Karpas-422 (cell line): ENCODE measurements around the gene NDUFA7. TPM values are rescaled to one million over a fixed set of nuclear protein-coding genes. Genes with fewer than 3 reads are reported as not detected.

Source experiments
- DNase-seq: peaks from one replicate; pipeline ENCODE4 v3.0.0-alpha.2; 2015
- H2AFZ ChIP-seq: fragments of 200-600 bp; sonication (generic); 2 replicates; pipeline ENCODE4 v1.6.1; 2014; ENCODE audit warnings: antibody characterized with exemption, low read length, mixed read lengths
- H3K27ac ChIP-seq: fragments of 200-600 bp; sonication (generic); 2 replicates; pipeline ENCODE4 v1.5.1; 2014; ENCODE audit warnings: mild to moderate bottlenecking, low read length, moderate library complexity
- H3K27me3 ChIP-seq: fragments of 200-600 bp; sonication (generic); 2 replicates; pipeline ENCODE4 v1.6.1; 2014; ENCODE audit warnings: low read length, mixed read lengths
- H3K36me3 ChIP-seq: fragments of 200-600 bp; sonication (generic); 2 replicates; pipeline ENCODE4 v1.6.1; 2014; ENCODE audit warnings: low read length, mixed read lengths; ENCODE audit not compliant: insufficient read depth
- H3K4me1 ChIP-seq: fragments of 200-600 bp; sonication (generic); 2 replicates; pipeline ENCODE4 v1.6.1; 2014; ENCODE audit warnings: mild to moderate bottlenecking, low read length, mixed read lengths
- H3K4me2 ChIP-seq: fragments of 200-600 bp; sonication (generic); 2 replicates; pipeline ENCODE4 v1.6.1; 2014; ENCODE audit warnings: low read length, low read depth, mild to moderate bottlenecking; ENCODE audit not compliant: poor library complexity, severe bottlenecking
- H3K4me3 ChIP-seq: fragments of 200-600 bp; sonication (generic); 2 replicates; pipeline ENCODE4 v1.5.1; 2014; ENCODE audit warnings: mild to moderate bottlenecking, antibody characterized with exemption, low read length, mixed read lengths
- H3K79me2 ChIP-seq: fragments of 200-600 bp; sonication (generic); 2 replicates; pipeline ENCODE4 v1.6.1; 2014; ENCODE audit warnings: mild to moderate bottlenecking, low read length, mixed read lengths
- H3K9ac ChIP-seq: fragments of 200-600 bp; sonication (generic); 2 replicates; pipeline ENCODE4 v1.6.0; 2014; ENCODE audit warnings: low read length
- H3K9me2 ChIP-seq: fragments of 200-600 bp; sonication (generic), shearing (Covaris generic); replicated peaks from 2 replicates; pipeline ENCODE4 v1.6.0; 2014; ENCODE audit warnings: mild to moderate bottlenecking, low read length, moderate library complexity; ENCODE audit not compliant: insufficient read depth
- H3K9me3 ChIP-seq: fragments of 300-700, 200-600 bp; sonication (generic); 2 replicates; pipeline ENCODE4 v1.6.1; 2014; ENCODE audit warnings: low read length, mixed read lengths
- H4K20me1 ChIP-seq: fragments of 200-600 bp; sonication (generic); 2 replicates; pipeline ENCODE4 v1.6.1; 2014; ENCODE audit warnings: mild to moderate bottlenecking, antibody characterized with exemption, low read length, low read depth; ENCODE audit not compliant: insufficient read depth
- total RNA-seq: library from RNA; depleted of rRNA; stranded (reverse); fragments of >200 nt; shearing (Covaris generic); gene quantifications from 2 replicates; pipeline ENCODE4 v1.2.3, GENCODE V29; 2014; ENCODE audit warnings: low replicate concordance

The NDUFA7 gene
- total RNA-seq, 1 experiment from 2014 or later, result 85.1 TPM

DNA sequence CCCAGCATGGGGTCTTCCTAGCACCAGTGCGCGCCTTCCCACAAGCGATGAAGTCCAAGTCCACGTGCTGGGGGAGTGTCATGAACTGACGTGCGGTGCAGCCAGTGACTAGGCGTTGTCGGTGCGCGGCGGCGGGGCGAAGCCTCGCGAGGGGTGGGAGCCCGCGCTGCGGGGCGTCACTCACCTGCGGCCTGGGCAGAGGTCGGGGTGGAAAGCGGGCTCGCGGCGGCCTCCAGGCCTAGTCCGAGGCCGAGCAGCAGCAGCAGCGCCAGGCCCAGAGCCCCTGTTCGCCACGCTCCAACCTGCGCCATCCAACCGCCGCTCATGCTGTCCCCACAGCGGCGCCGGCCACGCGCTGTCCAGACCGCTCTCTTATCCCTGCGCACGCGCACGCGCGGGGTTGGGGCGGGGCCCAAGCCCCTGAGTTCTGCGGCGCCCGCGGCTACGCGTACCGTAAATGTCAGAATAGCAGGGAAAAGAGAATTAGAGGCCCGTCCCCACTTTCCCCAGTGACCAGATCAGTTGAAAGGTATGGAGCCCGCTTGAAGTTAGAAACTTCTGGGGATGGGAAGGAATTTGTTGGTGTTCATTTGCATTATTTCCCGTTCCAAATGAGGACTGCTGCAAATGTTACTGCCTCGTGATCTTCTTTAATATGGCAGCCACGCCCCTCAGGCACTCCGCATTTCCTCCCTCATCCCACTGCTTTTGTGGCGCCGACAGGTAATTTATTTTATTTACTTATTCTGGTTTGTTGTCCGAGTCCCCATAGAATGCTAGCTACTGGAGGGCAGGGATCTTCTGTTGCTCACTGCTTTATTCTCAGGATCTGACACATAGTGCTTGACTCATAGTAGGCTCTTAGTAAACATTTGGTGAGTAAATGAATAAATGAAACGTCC, 13.0 kb downstream of the NDUFA7 start, which contains the start of gene CD320:
CD320 (minus strand) TSS at position 394 of the 902 bp plus-strand sequence; CDS start at position 326, 68 bp downstream.
- peak; percentile 96 for DNase-seq
- Histone ChIP-seq H3K27ac (peak within 1 kb of the TSS; percentile 1; the same call in 1 of the 2 replicates), H3K4me1 (peaks cover 25% of the 10 kb centered on the region), H3K9me3 (no peaks in the 10 kb centered on the region), H3K36me3 (peaks cover 13% of the 10 kb centered on the region; the same call in 1 of the 2 replicates), H3K79me2 (peaks cover 29% of the 10 kb centered on the region), H4K20me1 (peaks cover 12% of the 10 kb centered on the region; the same call in 1 of the 2 replicates), H3K4me3 (peak within 1 kb of the TSS; percentile 71), H2AFZ (no peak within 1 kb of the TSS; the same call in 1 of the 2 replicates), H3K4me2 (peak within 1 kb of the TSS; percentile 76), H3K9ac (peak within 1 kb of the TSS; percentile 86), H3K27me3 (no peaks in the 10 kb centered on the region), H3K9me2 (no peaks in the 10 kb centered on the region)

DNA sequence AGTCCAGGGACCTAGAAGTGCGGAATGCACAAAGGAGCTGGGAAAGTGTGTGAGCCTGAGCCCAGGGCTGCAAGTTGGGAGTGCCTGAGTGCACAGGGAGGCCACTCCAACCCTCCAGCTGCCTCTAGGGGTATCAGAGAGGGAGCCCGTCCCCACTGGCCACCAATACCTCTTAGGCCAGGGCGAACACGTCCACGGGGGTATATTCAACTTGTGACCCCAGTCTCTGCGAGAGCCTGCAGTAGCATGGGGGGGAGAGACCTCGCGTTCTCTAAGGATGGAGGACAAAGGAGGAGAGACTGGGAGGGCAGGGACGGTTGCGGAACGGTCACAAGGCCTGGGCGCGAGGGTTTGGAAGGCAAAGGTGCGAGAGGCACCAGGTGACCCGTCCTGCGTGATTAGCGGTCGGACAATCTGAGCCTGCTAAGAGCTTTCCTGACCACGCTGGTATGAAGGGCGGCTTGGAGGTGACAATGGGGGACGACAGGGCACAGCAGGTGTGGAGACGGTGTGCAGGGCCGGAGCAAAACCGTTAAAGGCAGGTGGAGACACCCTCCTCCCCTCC, 13.7 kb downstream of the NDUFA7 start:
- H3K27me3 ChIP-seq, result no peaks in the 10 kb centered on the region
- H3K9ac ChIP-seq, result peak overlapping the region; percentile 86
- peaks cover 13% of the 10 kb centered on the region; the same call in 1 of the 2 replicates for H3K36me3 ChIP-seq
- peaks cover 25% of the 10 kb centered on the region for H3K4me1 ChIP-seq
- peak; percentile 55 for DNase-seq
- no peaks in the 10 kb centered on the region for H3K9me3 ChIP-seq
- H3K27ac ChIP-seq, result peak overlapping the region; percentile 1; the same call in 1 of the 2 replicates
- H3K4me3 ChIP-seq, result peak overlapping the region; percentile 71
- no peak overlapping the region; the same call in 1 of the 2 replicates for H2AFZ ChIP-seq
- peak overlapping the region; percentile 76 for H3K4me2 ChIP-seq
- no peaks in the 10 kb centered on the region for H3K9me2 ChIP-seq
- H3K79me2 ChIP-seq, result peaks cover 29% of the 10 kb centered on the region
- H4K20me1 ChIP-seq, result peaks cover 12% of the 10 kb centered on the region; the same call in 1 of the 2 replicates

DNA sequence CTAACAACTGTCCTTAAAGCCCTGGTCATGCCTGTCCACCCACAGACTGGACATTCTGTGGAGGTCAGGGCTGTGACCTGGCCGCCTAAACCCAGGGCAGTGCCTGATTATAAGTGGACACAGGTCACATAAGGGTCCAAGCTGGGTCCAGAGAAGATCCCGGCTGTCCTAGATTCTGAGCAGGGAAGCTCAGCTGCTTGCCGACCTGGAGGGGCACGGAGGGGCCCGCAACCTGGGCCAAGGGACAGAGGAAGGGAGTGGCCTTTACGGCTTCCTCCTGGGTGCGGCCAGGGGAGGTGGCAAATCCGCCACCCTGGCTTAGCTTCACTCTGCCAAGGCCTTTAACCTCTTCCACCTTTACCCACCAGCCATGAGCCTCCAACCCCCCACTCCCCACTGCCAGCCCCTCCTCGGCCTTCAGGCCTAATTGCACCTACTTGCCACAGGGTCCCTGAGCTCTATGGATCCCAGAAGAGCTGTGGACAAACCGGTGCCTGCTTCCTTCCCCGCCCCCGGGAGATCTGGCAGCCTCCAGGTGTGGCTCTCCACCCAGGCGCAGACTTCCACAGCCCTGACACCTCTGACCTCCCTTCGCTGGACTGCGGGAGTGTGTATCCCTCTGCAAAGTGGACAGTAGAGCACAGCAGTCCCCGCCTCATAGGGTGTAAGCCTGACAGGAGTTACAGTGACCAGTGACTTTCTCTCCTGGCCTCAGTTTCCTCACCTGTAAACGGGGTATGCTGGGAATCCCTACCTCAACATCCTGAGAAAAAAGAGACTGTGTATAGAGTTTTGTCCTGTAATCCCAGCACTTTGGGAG, 14.7 kb downstream of the NDUFA7 start:
- Histone ChIP-seq H3K27ac (no peak overlapping the region), H3K79me2 (peaks cover 29% of the 10 kb centered on the region), H3K27me3 (no peaks in the 10 kb centered on the region), H3K9me2 (no peaks in the 10 kb centered on the region), H3K4me3 (peak overlapping the region; percentile 71), H3K36me3 (peaks cover 9% of the 10 kb centered on the region; the same call in 1 of the 2 replicates), H3K4me1 (peaks cover 25% of the 10 kb centered on the region), H3K4me2 (peak overlapping the region; percentile 76), H3K9me3 (no peaks in the 10 kb centered on the region), H3K9ac (peak overlapping the region; percentile 86), H4K20me1 (peaks cover 12% of the 10 kb centered on the region; the same call in 1 of the 2 replicates), H2AFZ (no peak overlapping the region)
- no peak for DNase-seq

DNA sequence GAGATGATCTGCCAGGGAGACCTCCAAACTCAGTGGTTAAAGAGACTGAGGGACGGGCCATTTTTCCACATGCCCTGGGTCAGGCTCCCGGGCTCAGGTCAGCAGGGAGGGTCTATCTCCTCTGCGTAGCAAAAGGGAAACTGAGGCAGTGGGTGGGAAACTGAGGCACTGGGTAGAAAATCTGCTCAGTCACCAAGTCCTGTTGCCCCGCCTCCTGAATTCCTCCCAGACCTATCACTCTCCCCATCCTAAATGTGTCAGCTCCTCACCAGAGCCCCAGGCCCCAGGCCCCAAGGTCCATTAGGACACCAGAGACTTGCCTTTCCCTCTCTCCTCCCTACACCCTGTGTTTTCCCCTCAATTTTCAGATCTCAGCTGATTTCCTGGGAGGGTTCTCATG, 15.4 kb downstream of the NDUFA7 start:
- Histone ChIP-seq H3K36me3 (0 out of 2 replicates have a peak, but pooled peaks cover 7% of the 10 kb centered on the region), H3K9me2 (no peaks in the 10 kb centered on the region), H3K9ac (no peak overlapping the region), H3K9me3 (no peaks in the 10 kb centered on the region), H3K79me2 (peaks cover 29% of the 10 kb centered on the region), H4K20me1 (peaks cover 12% of the 10 kb centered on the region; the same call in 1 of the 2 replicates), H3K27me3 (no peaks in the 10 kb centered on the region), H3K4me2 (peak overlapping the region; percentile 76), H3K4me1 (peaks cover 25% of the 10 kb centered on the region), H2AFZ (no peak overlapping the region), H3K27ac (no peak overlapping the region), H3K4me3 (no peak overlapping the region)
- DNase-seq, result no peak

DNA sequence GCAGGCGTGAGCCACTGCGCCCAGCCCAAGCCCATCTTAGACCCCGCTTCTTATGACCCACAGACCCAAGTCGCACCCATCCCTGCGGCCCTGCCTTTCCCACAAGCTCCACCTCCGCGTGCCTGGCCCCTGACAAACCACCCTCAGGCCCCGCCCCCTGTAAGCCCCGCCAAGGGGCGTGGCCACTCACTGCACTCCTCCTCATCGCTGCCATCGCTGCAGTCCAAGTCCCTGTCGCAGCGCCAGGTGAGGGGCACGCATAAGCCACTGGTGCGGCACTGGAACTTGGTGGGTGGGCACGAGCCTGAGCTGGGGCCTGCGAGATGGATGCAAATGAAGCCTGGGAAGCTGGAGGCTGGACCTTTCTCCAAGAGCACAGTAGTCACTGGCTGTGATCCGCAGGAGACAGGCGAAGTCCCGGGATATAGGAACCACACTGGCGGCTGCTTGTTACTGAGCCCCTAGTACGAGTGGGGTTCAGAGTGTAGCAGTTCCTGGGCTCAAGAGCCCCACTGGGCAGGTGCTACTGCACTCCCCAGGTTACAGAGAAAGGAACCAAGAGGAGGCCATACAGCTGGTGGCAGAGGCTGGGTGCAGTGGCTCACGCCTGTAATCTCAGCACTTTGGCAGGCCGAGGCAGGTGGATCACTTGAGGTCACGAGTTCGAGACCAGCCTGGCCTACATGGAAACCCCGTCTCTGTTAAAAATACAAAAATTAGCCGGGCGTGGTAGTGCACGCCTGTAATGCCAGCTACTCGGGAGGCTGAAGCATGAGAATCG, 16.1 kb downstream of the NDUFA7 start:
- Histone ChIP-seq H3K4me1 (peaks cover 25% of the 10 kb centered on the region), H3K4me3 (no peak overlapping the region), H3K9me2 (no peaks in the 10 kb centered on the region), H3K9ac (no peak overlapping the region), H3K27ac (no peak overlapping the region), H3K27me3 (no peaks in the 10 kb centered on the region), H2AFZ (no peak overlapping the region), H3K4me2 (no peak overlapping the region), H3K36me3 (0 out of 2 replicates have a peak, but pooled peaks cover 7% of the 10 kb centered on the region), H4K20me1 (peaks cover 12% of the 10 kb centered on the region; the same call in 1 of the 2 replicates), H3K79me2 (peaks cover 29% of the 10 kb centered on the region), H3K9me3 (no peaks in the 10 kb centered on the region)
- peak; percentile 65 for DNase-seq

DNA sequence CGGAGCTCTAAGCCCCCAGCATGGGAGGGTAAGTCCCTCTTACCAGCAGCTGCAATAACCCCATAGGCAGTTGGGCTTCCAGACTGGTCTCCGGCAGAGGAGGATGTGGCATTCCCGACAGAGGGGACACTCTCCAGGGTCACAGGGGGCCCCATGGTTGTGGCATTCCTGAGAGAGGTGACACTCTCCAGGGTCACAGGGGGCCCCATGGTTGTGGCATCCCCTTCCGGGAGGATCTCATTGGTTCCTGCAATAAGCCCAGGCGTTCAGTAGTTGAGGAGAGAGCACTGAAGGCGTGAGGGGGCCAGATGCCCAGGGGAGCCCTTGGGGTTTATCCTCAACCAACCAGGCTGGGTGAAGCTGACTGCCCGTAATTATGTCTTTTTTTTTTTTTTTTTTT, 18.4 kb downstream of the NDUFA7 start:
- Histone ChIP-seq H3K9me3 (no peaks in the 10 kb centered on the region), H3K4me3 (no peak overlapping the region), H3K9me2 (no peaks in the 10 kb centered on the region), H3K9ac (no peak overlapping the region), H3K4me2 (no peak overlapping the region), H3K79me2 (peaks cover 27% of the 10 kb centered on the region), H4K20me1 (peaks cover 12% of the 10 kb centered on the region; the same call in 1 of the 2 replicates), H3K27ac (no peak overlapping the region), H3K4me1 (peaks cover 16% of the 10 kb centered on the region), H3K36me3 (0 out of 2 replicates have a peak, but pooled peaks cover 7% of the 10 kb centered on the region), H3K27me3 (no peaks in the 10 kb centered on the region), H2AFZ (no peak overlapping the region)
- DNase-seq, result no peak

DNA sequence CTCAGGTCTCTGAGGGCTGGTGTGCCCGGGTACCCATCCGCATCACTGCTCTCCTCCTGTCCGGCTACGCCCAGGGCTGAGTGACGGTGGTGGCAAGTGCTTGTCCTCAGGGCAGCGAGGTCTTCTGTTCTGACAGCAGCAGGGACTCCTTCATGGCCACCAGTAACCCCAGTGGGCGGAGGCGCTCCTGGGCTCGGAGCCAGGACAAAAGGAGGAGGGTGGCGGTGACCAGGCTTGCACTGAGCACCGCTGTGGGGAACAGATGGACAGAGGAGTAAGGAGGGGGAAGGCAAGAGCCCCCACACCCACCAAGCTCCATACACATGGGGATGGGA, 18.9 kb downstream of the NDUFA7 start:
- H3K4me2 ChIP-seq, result no peak overlapping the region
- H4K20me1 ChIP-seq, result peaks cover 12% of the 10 kb centered on the region; the same call in 1 of the 2 replicates
- H3K27ac ChIP-seq, result no peak overlapping the region
- H3K9ac ChIP-seq, result no peak overlapping the region
- no peak for DNase-seq
- peaks cover 11% of the 10 kb centered on the region for H3K4me1 ChIP-seq
- H3K4me3 ChIP-seq, result no peak overlapping the region
- no peaks in the 10 kb centered on the region for H3K27me3 ChIP-seq
- H3K79me2 ChIP-seq, result peaks cover 23% of the 10 kb centered on the region
- no peaks in the 10 kb centered on the region for H3K9me3 ChIP-seq
- H3K9me2 ChIP-seq, result no peaks in the 10 kb centered on the region
- H3K36me3 ChIP-seq, result 0 out of 2 replicates have a peak, but pooled peaks cover 7% of the 10 kb centered on the region
- no peak overlapping the region for H2AFZ ChIP-seq
